Measurements from ENCODE around the gene PAX8.

Gene PAX8

DNA sequence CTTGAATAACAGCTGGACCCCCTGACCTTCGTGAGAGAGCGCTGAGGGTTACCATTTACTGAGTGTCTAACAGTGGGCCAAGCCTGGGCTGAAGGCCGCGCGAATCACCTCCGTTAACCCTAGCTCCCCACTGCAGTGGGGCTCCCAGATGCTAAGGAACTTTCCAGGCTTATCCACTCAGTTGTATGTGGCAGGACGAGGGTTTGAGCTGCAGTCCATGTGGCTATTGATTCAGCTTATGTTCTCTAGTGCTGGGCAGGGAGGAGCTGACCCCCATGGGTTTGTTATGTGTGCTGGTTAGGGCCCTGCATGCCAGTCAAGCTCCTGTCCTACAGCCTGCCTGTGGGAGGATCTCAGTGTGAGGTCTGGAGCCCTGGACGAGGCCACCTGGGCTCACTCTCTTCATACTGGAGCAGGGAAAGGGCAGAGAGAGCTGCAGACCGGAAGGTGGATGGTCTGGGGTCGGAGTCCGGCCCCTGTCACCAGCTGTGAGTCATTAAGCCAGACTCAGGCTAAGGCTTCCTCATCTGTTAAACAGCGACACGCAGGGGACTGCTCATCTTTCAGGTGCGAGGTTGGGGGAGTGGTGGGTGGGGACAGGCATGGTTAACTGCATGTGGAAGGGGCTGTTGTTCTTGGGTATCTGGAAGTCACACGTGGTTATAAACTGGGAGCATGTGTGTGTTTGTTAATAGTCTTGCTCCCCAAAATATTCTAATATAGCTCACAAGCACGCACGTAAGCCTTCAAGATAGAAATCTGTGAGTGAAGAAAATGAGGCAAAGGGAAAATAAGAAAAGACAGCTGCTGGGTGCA, 98.4 kb downstream of the PAX8 start:
- DNase-seq = no peak

DNA sequence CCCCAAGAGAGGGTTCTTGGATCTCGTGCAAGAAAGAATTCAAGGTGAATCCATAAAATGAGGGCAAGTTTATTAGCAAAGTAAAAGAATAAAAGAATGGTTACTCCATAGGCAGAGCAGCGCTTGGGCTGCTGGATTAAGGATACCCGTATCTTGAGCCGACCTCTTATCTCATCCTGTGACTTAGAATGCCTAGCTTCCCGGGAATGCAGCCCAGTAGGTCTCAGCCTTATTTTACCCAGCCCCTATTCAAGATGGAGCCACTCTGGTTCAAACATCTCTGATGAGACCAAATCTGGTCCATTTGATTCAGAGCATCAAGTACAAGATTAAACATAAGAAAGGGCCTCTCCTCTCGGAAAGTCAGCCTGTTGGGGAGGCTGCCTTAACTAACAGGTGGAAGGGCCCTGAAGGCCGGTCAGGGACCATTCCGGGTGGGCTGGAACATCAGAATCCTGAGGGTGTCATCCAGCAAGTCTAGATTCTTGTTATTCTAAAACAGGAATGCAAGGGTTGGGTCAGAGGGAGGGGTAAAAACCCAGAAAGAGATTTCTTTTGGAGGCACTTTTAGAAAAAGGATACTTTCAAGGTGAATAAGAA, 99.2 kb downstream of the PAX8 start:
- DNase-seq = no peak

DNA sequence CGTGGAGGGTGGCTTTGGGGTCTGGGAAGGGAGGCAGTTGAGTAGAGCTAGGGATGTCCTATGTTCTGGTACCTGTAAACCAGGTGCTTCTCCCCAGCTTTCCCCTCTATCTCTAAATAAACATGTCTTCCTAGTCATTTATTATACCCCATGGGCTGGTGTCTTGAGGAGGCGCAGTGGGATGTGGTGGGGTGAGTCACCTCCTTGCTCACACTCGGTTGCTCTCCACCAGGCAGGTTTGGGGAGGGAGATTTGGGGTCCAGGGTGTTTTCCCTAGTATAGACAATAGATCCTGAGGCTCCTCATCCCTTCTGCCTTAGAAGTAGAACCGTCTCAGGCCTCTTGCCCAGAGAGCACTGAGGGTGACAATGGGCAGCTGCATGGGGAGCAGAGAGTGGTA, 99.8 kb downstream of the PAX8 start:
- no peak for DNase-seq

DNA sequence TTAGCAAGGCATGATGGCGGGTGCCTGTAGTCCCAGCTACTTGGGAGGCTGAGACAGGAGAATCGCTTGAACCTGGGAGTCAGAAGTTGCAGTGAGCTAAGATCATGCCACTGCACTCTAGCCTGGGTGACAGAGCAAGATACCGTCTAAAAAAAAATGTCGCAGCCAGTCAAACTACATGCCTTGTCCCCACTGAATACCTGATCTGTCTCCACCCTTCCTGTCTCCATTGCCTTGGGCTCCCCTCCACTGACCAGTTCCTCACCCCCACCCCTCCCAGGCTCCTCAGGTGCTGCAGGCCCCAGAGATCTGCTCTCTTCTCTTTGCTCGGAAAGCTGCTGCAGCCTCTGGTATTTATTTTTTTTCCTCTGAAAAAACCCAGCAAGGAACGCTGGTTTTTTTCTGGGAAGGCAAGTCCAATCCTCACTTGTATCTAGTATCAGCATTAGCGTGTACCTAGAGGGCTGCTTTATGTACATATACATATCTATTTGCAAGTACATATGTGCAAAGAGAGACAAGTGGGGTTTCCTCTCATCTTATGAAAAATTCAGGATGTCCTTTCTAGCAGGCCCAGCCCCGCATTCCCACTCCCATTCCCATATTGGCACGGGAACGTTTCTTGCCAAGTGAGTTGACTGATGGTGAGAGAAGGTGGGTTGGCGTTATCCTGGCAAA, 100.5 kb downstream of the PAX8 start:
- DNase-seq = no peak

DNA sequence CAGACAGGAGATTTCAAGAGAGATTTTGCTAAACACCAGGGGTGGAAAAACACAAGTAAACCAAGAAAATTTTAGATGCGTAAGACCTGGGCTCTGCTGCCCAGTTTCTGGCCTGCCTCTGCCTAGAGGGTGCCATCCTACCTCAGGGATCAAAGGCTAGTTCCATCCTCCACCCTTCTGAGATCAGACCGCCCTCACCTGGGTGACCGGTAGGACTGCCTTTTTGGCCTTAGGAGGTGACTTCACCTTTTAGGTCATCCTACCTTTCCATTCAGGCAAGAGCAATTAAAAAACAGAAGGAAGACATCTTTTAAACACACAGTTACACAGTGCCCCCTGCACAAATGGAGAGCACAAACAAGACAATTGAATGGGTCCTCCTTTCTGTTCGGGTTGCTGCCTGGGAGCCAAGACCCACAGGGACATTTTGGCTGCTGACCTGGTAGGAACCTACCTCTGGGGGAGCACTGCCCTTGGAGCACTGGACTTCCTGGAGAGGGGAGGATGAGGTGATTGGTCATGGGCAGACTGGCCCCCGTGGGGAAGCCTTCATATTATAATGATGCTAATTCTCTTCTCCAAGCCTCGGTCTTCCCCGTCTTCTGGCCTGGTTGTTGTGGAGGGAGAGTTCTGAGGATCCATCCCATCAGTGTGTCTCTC, 101.9 kb downstream of the PAX8 start:
- DNase-seq = no peak

DNA sequence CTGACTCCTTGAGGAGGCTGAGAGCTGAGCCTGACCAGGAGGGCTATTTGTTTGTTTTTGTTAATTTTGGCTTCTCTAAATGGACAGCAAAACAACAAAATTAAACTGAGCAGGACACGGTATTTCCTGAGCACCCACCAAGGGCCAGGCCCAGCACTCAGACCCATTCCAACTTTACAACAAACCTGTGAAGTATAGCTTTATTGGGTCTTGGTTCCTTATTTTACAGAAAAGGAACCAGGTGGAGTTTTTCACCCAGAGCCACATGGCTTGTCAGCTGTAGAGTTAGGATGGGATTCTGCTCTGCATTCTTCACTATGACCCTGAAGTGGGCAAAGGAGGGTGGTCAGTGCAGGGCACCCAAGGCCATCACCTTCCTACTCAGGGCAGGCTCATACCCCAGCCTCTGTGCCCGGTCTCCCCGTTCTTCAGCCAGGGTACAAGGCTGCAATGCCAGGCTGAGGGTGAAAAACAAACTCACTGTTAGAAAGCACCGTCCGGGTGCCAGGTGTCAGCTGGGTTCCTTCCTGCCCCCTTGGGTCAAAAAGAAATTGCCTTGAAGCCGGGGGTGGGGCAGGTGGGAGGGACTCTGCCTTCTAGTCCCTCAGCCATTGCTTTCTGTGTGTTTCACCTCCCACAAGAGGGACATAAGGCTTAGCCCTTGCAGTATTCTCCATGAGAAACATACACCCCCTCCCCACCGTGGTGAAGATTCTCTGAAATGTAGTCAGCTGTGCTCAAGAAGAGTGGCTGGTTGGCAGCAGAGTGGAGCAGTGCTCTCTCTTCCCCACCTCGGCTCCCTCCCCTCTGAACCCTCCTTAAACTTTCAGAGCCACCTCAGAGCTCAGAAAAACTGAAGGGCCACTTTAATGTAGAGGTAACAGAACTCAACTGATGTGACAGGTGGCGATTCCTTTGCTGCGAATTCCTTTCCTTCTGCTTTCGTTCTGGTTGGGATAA, 102.7 kb downstream of the PAX8 start:
- DNase-seq = no peak

GRCh38 chr2:113175042-113175628, 103.6 kb downstream of the PAX8 start:
- peak; percentile 45 to 79 for DNase-seq

- DNase-seq = no peak
Measured at GRCh38 chr2:113174376-113174750, 104.4 kb downstream of the PAX8 start.

DNA sequence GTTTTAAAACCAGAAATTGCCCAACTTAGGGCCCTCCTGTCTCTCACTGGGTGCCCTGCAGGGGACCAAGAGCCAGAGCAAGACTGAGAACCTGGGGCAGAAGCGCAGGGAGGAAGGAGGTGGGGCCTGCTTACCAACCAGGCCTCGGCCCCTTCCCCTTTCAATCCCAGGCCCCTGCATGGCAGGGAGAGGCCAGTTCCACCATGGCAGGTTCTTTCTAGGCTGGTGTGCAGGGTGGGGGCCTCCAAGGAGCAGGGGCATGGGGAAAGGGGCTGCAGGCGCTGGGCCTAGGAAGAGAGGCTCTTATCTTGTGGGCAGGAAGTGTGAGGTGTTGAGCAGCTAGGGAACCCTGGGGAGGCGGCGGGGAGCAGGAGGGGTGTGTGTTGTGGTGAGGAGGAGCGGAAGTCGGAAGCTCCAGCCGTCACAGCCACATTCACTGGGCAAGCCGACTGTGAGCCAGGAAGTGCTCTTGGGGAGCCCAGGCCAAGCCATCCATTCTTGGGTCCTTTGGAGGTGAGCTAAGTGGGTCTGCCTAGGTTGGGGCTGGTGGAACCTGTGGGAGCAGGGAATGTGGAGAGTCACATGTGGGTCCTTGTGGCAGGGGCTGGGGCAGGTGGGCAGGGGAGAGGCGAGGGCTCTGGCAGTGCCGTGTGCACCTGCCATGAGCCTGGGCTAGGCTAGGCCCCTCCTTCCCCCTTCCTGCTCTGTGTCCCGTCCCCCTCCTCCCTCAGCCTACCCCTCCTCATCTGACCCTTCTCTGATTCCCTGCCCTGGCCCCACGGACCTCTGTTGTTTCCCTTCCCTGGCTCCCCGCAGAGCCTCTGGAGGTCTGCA, 105.0 kb downstream of the PAX8 start, which contains the start of gene PSD4:
Gene PSD4, plus strand, starts transcription at position 430 of the 834 bp plus-strand sequence. CDS start 8,486 bp downstream, outside the sequence.
- DNase-seq = no peak

- DNase-seq = no peak
Measured at GRCh38 chr2:113172721-113173541, 105.8 kb downstream of the PAX8 start.

DNA sequence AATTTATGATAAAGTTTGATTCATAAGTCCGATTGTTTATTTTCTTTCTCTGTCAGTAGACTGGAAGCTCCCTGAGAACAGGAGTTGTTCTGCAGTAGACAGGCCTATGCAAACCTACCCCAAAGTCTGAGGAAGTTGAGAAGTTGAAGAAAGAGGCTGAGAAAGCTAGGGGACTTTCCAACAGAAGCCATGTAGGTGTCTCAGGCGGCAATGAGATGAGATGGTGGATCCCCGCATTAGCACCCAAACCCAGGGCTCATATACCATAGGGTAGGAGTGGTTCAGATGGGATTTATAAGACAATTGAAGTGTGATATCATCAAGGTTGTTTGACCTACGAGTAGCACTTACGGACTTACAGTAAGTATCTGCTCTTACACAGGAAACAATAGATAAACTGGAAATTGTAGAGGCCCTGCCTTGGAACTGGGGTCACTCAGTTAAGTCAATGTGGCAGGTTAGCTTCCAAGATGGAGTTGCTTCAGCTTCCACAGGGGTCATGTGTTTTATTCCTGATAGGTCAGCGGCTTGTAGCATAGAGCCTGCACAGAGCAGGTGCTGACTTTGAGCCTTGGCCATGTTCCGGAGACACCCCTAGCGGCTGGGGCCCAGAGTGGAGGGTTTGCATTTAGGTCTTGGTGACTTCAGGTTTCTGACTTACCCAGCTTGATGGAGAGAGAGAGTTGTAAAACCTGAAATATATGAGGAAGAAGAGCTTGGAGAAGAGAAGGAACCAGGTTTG, 107.2 kb downstream of the PAX8 start:
- DNase-seq = no peak

- no peak for DNase-seq
Measured at GRCh38 chr2:113169586-113169985, 109.1 kb downstream of the PAX8 start.

GRCh38 chr2:113169002-113169530, 109.7 kb downstream of the PAX8 start:
- no peak for DNase-seq

GRCh38 chr2:113167962-113168340, 110.8 kb downstream of the PAX8 start:
- DNase-seq = no peak

DNA sequence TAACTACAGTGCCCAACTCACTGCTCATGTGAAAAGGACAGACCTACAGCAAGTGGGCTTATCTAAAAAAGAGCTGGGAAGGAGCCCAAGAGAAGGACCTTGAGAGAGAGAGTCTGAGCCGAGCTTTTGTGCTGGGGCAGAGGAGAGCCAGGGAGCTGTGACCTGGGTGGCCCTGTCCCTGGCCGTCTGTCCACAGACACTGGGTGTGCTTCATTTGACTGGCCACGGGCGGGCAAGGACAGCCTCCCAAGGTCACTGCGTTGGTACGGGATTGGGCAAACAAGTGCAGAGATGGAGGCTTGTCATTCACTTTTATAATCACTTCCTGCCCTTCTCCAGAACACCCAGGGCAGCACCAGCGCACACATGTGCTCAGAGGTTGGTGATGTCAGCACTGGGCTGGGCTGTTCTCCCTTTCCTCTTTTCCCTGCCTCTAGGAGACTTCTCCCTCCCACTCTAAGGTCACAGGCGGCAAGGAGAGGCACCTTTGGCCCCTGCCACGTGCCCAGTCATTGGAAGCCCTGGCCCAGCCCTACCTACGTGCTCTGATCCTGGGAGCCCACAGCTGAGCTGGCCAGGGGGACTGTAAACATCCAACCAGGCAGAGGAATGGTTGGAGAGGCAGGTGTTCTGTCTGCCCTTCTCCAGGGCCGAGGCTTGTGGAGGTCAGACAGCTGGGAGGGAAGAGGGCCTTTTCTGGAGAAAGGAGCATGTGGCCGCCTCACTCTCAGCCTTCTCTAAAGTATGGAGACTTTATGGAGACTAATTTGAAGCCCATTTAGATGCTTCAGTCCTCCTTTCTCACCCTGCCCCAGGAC, 111.4 kb downstream of the PAX8 start:
- no peak for DNase-seq

DNA sequence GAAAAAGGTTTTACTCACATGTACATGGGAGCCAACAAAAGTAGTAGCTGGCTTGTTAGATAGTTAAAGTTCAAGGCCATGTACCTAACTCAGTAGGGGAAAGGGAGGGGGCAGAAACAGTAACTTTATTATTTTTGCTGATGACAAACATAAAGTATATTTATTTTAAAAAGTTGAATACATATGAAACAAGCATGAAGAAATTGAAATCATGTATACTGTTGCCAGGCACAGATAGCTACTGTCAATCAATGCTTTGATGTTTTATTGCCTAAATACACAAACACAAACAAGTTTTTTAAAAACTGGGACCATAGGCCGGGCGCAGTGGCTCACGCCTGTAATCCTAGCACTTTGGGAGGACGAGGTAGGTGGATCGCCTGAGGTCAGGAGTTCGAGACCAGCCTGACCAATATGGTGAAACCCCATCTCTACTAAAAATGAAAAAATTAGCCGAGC, 112.5 kb downstream of the PAX8 start:
- no peak for DNase-seq
